HG03103 (cell line): Measurements from ENCODE around the gene SDHAF1.
"Not testable (repeated sequence)": the region's sequence is repeated elsewhere in the genome, so short reads cannot be mapped to it uniquely, and the experiment has no call there.

Experiments
- ATAC-seq: cut with Tn5 transposase; IDR thresholded peaks from one replicate; pipeline ENCODE4 v1.9.1; 2021; ENCODE audit warnings: low read depth; ENCODE audit not compliant: unreplicated experiment

SDHAF1 gene, protein sequence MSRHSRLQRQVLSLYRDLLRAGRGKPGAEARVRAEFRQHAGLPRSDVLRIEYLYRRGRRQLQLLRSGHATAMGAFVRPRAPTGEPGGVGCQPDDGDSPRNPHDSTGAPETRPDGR

GRCh38 chr19:35995048-35995993 is at the start of gene SDHAF1:
Gene SDHAF1 (plus strand): TSS chr19:35995188. CDS start chr19:35995275, 87 bp downstream.
- peak; percentile 84 for ATAC-seq

GRCh38 chr19:35946203-35946602 is 48.8 kb upstream of the SDHAF1 start:
- ATAC-seq, result no peak

DNA sequence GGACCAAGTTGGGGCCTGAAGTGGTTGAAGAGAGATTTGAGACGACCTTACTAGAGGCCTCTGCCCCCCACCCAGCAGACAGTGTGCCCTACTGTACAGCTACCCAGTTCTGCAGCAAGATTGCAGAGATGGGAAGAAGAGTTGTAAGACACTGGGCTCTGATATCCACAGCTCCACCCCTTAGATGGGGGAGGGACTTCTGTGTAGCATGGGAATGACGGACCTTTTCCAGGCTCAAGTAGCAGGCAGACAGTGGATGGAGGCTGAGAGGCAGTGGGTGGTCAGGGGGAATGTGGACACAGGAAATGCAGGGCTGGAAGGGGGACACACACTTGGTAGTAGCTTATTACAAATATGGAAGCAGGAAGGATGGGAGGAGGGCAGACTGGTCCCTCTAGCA is 45.9 kb upstream of the SDHAF1 start:
- ATAC-seq, result no peak

GRCh38 chr19:35955881-35956634 is 38.9 kb upstream of the SDHAF1 start:
- ATAC-seq, result no peak

DNA sequence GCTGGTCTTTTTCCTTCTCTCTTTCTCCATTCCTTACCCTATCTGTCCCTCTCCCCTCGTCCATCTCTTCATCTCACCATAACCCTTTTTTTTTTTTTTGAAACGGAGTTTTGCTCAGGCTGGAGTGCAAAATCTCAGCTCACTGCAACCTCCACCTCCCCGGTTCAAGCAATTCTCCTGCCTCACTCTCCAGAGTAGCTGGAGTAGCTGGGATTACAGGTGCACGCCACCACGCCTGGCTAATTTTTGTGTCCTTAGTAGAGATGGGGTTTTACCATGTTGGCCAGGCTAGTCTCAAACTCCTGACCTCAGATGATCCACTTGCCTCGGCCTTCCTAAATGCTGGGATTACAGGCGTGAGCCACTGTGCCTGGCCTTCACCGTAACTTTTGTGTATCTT is 37.6 kb upstream of the SDHAF1 start:
- not testable (repeated sequence) for ATAC-seq

DNA sequence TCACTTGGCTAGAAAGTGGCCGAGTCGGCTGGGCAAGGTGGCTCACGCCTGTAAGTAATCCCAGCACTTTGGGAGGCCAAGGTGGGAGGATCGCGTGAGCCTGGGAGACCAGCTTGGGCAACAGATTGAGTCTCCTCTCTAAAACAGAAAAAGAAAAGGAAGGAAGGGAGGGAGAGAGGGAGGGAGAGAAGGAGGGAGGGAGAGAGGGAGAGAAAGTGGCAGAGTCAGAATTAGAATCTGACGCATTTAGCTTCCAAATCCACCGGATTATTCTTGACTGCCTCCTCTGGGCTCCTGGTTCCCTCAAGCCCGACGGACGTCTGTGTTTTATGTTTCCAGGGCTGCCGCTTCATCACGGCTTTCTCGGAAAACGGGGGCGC is 36.3 kb upstream of the SDHAF1 start:
- no peak for ATAC-seq

- ATAC-seq, result no peak
Measured at GRCh38 chr19:35959040-35959967, 35.7 kb upstream of the SDHAF1 start.

DNA sequence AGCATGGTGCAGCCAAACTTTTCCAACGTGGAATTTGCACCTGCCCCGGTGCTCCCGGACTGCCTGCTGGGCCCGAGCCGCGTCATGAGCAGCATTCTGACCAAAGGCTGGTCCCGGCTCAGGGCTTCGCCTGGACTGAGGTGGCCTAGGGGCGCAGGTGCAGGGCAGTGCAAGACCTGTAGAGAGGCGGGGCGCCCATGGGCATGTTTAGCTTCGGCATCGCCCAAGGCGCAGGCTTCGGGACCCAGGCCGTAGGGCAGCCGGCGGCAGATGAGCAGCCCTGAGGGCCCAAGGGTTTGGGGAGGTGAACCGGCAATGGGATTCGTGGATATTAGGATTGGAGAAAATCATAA is 35.0 kb upstream of the SDHAF1 start:
- ATAC-seq, result no peak

GRCh38 chr19:35960432-35960972 is 34.5 kb upstream of the SDHAF1 start:
- no peak for ATAC-seq

- ATAC-seq, result no peak
Measured at GRCh38 chr19:35963514-35963913, 31.5 kb upstream of the SDHAF1 start.

GRCh38 chr19:35966771-35967170 is 28.2 kb upstream of the SDHAF1 start:
- no peak for ATAC-seq

GRCh38 chr19:35973487-35973886 is 21.5 kb upstream of the SDHAF1 start:
- ATAC-seq, result no peak

GRCh38 chr19:35975608-35976214 is 19.3 kb upstream of the SDHAF1 start:
- no peak for ATAC-seq

DNA sequence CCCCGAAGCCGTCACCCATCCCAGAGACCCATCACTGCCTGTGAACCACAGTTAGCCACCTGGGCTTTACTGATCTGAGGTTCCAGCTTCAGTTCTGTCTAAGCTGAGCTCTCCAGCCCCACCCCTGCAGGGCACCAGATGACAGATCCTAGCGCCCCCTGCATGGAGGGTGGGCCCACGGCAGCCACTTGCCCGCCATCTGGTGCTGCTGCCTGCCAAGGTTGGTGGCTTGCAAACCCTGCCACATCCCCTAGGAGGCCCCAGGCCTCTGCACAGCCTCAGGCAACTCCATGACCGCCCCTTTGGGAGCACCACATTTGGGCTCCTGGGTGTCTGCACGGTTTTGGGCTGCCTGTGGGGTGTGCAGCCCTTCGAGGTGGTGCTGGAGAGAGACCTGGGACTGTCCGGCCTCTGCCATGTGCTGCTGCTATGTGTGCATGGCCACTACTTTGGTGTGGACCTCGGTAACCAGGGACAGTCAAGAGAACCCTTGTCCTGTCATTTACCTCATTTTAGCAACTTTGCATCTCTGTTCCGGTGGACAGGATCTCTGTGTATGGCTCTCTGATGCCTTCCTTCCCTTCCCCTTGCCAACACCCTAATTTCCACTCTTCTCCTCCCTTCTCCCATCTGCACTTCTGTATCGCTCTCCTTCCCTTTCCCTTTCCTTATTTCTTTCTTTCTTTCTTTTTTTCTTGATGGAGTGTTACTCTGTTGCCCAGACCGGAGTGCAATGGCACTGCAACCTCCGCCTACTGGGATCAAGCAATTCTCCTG is 17.4 kb upstream of the SDHAF1 start:
- ATAC-seq, result no peak

DNA sequence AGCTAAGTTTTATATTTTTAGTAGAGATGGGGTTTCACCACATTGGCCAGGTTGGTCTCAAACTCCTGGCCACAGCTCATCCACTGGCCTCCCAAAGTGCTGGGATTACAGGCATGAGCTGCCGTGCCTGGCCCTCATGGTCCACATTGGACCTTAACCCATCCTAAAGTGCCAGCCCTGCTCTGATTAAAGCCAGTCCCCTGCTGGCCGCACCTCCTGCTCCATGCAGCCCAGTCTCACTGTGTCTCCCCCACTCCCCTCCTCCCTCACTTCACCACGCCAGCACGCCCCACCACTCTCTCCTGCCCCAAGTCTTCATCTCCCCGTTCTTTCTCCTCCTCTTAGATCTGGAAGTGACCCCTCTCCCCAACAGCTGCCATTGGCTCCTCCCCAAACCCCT is 16.7 kb upstream of the SDHAF1 start:
- no peak for ATAC-seq

GRCh38 chr19:35978832-35979365 is 16.1 kb upstream of the SDHAF1 start:
- ATAC-seq, result no peak

DNA sequence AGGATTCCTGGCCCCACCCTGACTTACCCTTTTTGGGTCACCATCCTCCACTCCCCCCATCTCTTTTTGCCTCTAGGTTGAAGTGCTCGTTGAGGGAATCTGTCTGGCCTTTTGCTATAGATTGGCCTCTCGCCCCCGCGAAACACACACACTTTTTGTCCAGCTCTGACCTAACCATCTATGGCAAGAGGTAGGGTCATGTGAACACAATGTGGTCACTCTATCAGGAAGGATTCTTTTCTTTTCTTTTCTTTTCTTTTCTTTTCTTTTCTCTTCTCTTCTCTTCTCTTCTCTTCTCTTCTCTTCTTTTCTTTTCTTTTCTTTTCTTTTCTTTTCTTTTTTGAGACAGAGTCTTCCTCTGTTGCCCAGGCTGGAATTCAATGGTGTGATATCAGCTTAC is 14.0 kb upstream of the SDHAF1 start:
- not testable (repeated sequence) for ATAC-seq

- ATAC-seq, result no peak
Measured at GRCh38 chr19:35983177-35983576, 11.8 kb upstream of the SDHAF1 start.

DNA sequence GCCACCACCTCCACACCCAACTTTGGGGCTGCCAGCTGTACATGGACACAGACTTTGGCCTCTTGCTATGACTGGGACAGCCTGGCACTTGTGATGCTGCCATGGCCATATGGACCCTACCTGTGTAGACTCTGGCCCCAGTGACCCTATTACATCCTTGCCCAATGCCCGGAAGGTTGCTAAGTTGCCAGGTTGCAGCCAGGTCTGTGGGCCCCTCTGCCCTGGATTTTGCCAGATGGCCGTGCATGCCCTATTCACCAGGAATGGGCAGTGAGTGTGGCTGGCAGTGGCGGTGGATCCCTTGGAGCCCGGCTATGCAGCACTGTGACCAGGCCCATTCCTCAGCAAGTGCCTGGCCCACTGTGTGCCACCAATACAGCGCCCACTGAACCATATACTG is 8.9 kb upstream of the SDHAF1 start:
- ATAC-seq, result no peak
